ENCODE measurements around the gene RNF224.

The RNF224 gene

GRCh38 chr9:137188086-137188489 lies 39.2 kb upstream of the RNF224 start:
- H3K4me3 ChIP-seq (ENCODE audit: control insufficient read depth, low read depth, low read length): peak overlapping the region; percentile 93
- TF ChIP-seq CTCF (conservative IDR thresholded peaks at IDR 0.05; ENCODE audit: control insufficient read depth, insufficient read depth, low read depth, low read length): no peak
- DNase-seq (ENCODE audit: low read depth): no peak

GRCh38 chr9:137188490-137189296 lies 38.6 kb upstream of the RNF224 start, which contains the start of the genes ANAPC2 and SSNA1:
Gene ANAPC2 (minus strand): TSS chr9:137188560. CDS start chr9:137188532, 28 bp downstream.
Gene SSNA1 (plus strand): TSS chr9:137188676. CDS start chr9:137188727, 51 bp downstream.
- peak; percentile 93 for DNase-seq (ENCODE audit: low read depth)
- peak within 1 kb of the TSS; percentile 93 for H3K4me3 ChIP-seq (ENCODE audit: control insufficient read depth, low read depth, low read length)
- peak; percentile 23 for TF ChIP-seq CTCF (conservative IDR thresholded peaks at IDR 0.05; ENCODE audit: control insufficient read depth, insufficient read depth, low read depth, low read length)

GRCh38 chr9:137189297-137190295 lies 37.7 kb upstream of the RNF224 start:
- no peak for TF ChIP-seq CTCF (conservative IDR thresholded peaks at IDR 0.05; ENCODE audit: control insufficient read depth, insufficient read depth, low read depth, low read length)
- no peak for DNase-seq (ENCODE audit: low read depth)
- H3K4me3 ChIP-seq (ENCODE audit: control insufficient read depth, low read depth, low read length): peak overlapping the region; percentile 93

GRCh38 chr9:137190315-137190856 lies 36.9 kb upstream of the RNF224 start:
- no peak for DNase-seq (ENCODE audit: low read depth)
- no peak overlapping the region for H3K4me3 ChIP-seq (ENCODE audit: control insufficient read depth, low read depth, low read length)
- no peak for TF ChIP-seq CTCF (conservative IDR thresholded peaks at IDR 0.05; ENCODE audit: control insufficient read depth, insufficient read depth, low read depth, low read length)

- no peak for TF ChIP-seq CTCF (conservative IDR thresholded peaks at IDR 0.05; ENCODE audit: control insufficient read depth, insufficient read depth, low read depth, low read length)
- H3K4me3 ChIP-seq (ENCODE audit: control insufficient read depth, low read depth, low read length): no peak overlapping the region
- DNase-seq (ENCODE audit: low read depth): no peak
These were observed 36.1 kb upstream of the RNF224 start for GRCh38 chr9:137191245-137191644.

Measured in fibroblast of mammary gland (primary cell).